ENCODE measurements around the gene COPE.

DNA sequence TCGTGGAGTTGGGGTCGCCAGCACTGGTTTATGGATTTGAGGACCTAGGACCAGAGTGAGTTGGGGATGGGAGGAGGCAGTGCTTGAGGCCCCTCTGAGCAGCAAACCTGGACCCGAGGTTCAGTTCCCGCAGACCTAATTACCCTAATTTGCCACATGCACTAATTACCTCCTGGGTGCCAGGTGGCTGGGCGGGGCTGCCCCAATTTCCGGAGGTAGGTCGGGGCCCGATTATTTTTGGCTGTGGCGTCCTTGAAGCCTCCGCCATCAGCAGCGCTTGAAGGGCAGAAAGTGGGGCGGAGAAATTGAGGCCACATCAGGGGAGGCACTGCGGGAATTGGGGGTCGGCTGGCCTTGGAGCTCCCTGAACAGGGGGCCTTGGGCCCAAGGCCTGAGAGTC, 27.7 kb upstream of the COPE start:
- TF ChIP-seq, protein P1, sequence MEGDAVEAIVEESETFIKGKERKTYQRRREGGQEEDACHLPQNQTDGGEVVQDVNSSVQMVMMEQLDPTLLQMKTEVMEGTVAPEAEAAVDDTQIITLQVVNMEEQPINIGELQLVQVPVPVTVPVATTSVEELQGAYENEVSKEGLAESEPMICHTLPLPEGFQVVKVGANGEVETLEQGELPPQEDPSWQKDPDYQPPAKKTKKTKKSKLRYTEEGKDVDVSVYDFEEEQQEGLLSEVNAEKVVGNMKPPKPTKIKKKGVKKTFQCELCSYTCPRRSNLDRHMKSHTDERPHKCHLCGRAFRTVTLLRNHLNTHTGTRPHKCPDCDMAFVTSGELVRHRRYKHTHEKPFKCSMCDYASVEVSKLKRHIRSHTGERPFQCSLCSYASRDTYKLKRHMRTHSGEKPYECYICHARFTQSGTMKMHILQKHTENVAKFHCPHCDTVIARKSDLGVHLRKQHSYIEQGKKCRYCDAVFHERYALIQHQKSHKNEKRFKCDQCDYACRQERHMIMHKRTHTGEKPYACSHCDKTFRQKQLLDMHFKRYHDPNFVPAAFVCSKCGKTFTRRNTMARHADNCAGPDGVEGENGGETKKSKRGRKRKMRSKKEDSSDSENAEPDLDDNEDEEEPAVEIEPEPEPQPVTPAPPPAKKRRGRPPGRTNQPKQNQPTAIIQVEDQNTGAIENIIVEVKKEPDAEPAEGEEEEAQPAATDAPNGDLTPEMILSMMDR (IDR thresholded peaks at IDR 0.05) = no peak
- TF ChIP-seq POLR2A (IDR thresholded peaks at IDR 0.05) = no peak
